Lung (tissue), 12 donors: Measurements from ENCODE around the gene MT1G. TPM values are rescaled to one million over a fixed set of nuclear protein-coding genes. Genes with fewer than 3 reads are reported as not detected.

Experiments used
- ATAC-seq: fragments of 200-7000 bp; cut with Tn5 transposase; one replicate; pipeline ENCODE4 v1.9.1; 2020; ENCODE audit warnings: moderate number of reproducible peaks; ENCODE audit not compliant: insufficient read depth, low FRiP score
- DNase-seq, 3 donors: peaks; one replicate each; pipeline ENCODE4 v3.0.0-alpha.2; 2013 to 2017
- H3K27ac ChIP-seq, 2 donors: one replicate each; pipeline ENCODE4 v1.5.1; 2013; ENCODE audit warnings: mild to moderate bottlenecking in 2 of 2, moderate library complexity in 2 of 2, control low read depth in 1 of 2, inconsistent platforms in 1 of 2, low read depth in 1 of 2, low read length in 1 of 2
- H3K27me3 ChIP-seq, 3 donors: one replicate each; pipeline ENCODE4 v1.5.1; 2013; ENCODE audit warnings: low read length in 2 of 3; ENCODE audit not compliant: control insufficient read depth in 3 of 3, insufficient read depth in 3 of 3
- H3K36me3 ChIP-seq, 4 donors: one replicate each; pipeline ENCODE4 v1.5.1; 2013; ENCODE audit warnings: low read length in 4 of 4, mild to moderate bottlenecking in 1 of 4, moderate library complexity in 1 of 4; ENCODE audit not compliant: control insufficient read depth in 4 of 4, insufficient read depth in 4 of 4
- H3K4me1 ChIP-seq, 5 donors: one replicate each; pipeline ENCODE4 v1.5.1; 2013; ENCODE audit warnings: low read length in 5 of 5, mild to moderate bottlenecking in 2 of 5, moderate library complexity in 1 of 5; ENCODE audit not compliant: control insufficient read depth in 5 of 5, insufficient read depth in 5 of 5
- H3K4me3 ChIP-seq: one replicate; pipeline ENCODE4 v1.5.1; 2013; ENCODE audit warnings: mild to moderate bottlenecking, control low read depth, moderate library complexity
- H3K9ac ChIP-seq, 2 donors: one replicate each; pipeline ENCODE4 v1.5.1; 2013; ENCODE audit warnings: low read length in 2 of 2, control low read depth in 1 of 2; ENCODE audit not compliant: insufficient read depth in 1 of 2
- H3K9me3 ChIP-seq, 4 donors: one replicate each; pipeline ENCODE4 v1.5.1; 2013; ENCODE audit warnings: low read length in 3 of 4, mild to moderate bottlenecking in 1 of 4, moderate library complexity in 1 of 4; ENCODE audit not compliant: control insufficient read depth in 4 of 4, insufficient read depth in 3 of 4
- CTCF ChIP-seq: IDR thresholded peaks from 2 replicates; pipeline ENCODE4 v1.5.1; 2012; ENCODE audit warnings: mild to moderate bottlenecking; ENCODE audit errors: control extremely low read depth, extremely low read depth
- WGBS, 2 donors: extraction: QIAGEN DNeasy Blood & Tissue Kit; methylation state at CpG; one replicate each; pipeline ENCODE4 v1.1.7; 2013; 5-methylcytosine and 5-hydroxymethylcytosine counted together
- polyA plus RNA-seq, 2 donors: library from polyadenylated mRNA; stranded (reverse); fragments of 200-250 nt; gene quantifications; one replicate each; pipeline ENCODE4 v1.2.1, GENCODE V29; 2013
- total RNA-seq, 2 donors: library from RNA; depleted of rRNA in 1 of 2; stranded (reverse); fragments of >200 nt in 1 of 2; gene quantifications; one replicate each; pipeline ENCODE4 v1.2.1, GENCODE V29; 2014 to 2021
- donor health status: control.
- donor health status: control.
- donor health status: Bipolar disorder and iron deficiency.
- donor health status: healthy.
- donor health status: DM: yes; HTN: yes; CAD: no.

Gene MT1G
- total and polyA plus RNA-seq, 4 donors = 3.5 to 140 (median 78.0) TPM

- Histone ChIP-seq H3K36me3 (peaks cover 0 to 2% (median 0%) of the 10 kb centered on the region in 4 donors), H3K27me3 (no peaks in the 10 kb centered on the region), H3K4me1 (peaks cover 0 to 15% (median 2%) of the 10 kb centered on the region in 5 donors), H3K27ac (no peak overlapping the region), H3K4me3 (peak overlapping the region; percentile 41), H3K9me3 (no peaks in the 10 kb centered on the region), H3K9ac (no peak overlapping the region)
- DNase-seq = no peak
- 84 to 89% methylated on average over 5 of the region's 5 CpGs for WGBS, 2 donors
- no peak for ATAC-seq
- no peak for TF ChIP-seq CTCF
Observed at GRCh38 chr16:56683424-56684172, 15.7 kb upstream of the MT1G start.

DNA sequence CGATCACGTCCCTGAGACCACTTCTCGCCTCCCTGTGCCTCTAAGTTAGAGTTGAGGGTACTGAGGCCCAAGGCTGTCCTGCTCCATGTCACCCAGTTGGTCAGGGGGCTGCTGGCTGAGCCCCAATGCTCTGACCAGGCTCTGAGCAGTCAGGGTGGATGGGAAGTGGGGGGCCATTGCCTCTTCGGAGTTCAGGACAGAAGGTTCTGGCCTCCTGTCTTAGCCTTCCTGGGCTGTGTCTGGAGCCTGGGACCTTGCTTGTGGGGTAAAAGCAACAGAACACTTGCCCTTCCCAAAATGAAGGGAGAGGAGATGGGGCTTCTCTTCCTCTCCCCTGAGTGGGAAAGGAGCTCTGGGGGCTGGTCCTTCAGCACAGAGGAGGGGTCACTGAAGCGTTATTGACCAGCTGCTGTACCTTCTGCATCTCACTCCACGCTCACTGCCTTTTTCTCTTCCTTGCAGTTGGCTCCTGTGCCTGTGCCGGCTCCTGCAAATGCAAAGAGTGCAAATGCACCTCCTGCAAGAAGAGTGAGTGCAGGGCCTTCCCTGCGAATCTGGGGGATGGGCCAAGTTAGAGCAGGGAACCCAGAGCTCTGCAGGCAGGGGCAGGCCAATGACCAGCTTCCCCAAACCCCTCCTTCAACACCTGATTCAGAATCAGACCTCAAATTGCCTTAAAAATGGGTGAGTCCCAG is 15.0 kb upstream of the MT1G start:
- Histone ChIP-seq H3K4me1 (peaks cover 0 to 15% (median 2%) of the 10 kb centered on the region in 5 donors), H3K9me3 (no peaks in the 10 kb centered on the region), H3K4me3 (peak overlapping the region; percentile 41), H3K27me3 (peaks cover 0 to 2% (median under 1%) of the 10 kb centered on the region in 3 donors), H3K27ac (peak overlapping the region; percentile 59 to 80), H3K9ac (peak overlapping the region in 1 of 2 donors; percentile 41), H3K36me3 (peaks cover 0 to 2% (median 0%) of the 10 kb centered on the region in 4 donors)
- ATAC-seq (peak; percentile 5), DNase-seq (no peak)
- TF ChIP-seq CTCF = no peak
- WGBS, 2 donors = 38 to 49% methylated on average over 8 of the region's 8 CpGs

- peaks cover 0 to 7% (median 6%) of the 10 kb centered on the region in 3 donors for H3K27me3 ChIP-seq
- no peaks in the 10 kb centered on the region for H3K9me3 ChIP-seq
- WGBS, 2 donors = 1% methylated on average over 46 to 49 of the region's 49 CpGs
- H3K4me1 ChIP-seq = peaks cover 0 to 15% (median 2%) of the 10 kb centered on the region in 5 donors
- peak within 1 kb of the TSS; percentile 42 for H3K4me3 ChIP-seq
- DNase-seq (peak; percentile 86 to 91 (median 86)), ATAC-seq (peak; percentile 96)
- peak within 1 kb of the TSS; percentile 59 to 85 for H3K27ac ChIP-seq
- H3K36me3 ChIP-seq = peaks cover 0 to 2% (median 0%) of the 10 kb centered on the region in 4 donors
- peak within 1 kb of the TSS in 1 of 2 donors; percentile 41 for H3K9ac ChIP-seq
- no peak for TF ChIP-seq CTCF
Observed at GRCh38 chr16:56681939-56682702, 14.3 kb upstream of the MT1G start, which contains the start of gene MT1X. Gene MT1X, plus strand, starts transcription at chr16:56682470. Its CDS starts 71 bp downstream, at chr16:56682541.
